Erythroblast (primary cell): Measurements from ENCODE around the gene SHISAL2A.

ENCODE experiments used
- GATA1 ChIP-seq: IDR thresholded peaks from 2 replicates; pipeline ENCODE4 v1.6.1; 2011; ENCODE audit warnings: low read depth, mild to moderate bottlenecking, control low read depth, low read length, moderate library complexity
- POLR2A ChIP-seq: IDR thresholded peaks from 2 replicates; pipeline ENCODE4 v1.6.1; 2011; ENCODE audit warnings: mild to moderate bottlenecking, low read length

- TF ChIP-seq POLR2A (no peak), GATA1 (no peak)
These were observed 46.1 kb downstream of the SHISAL2A start for GRCh38 chr1:52679048-52679447.
